Muscle layer of colon (tissue), 2 donors: ENCODE measurements around the gene SLC30A4.

ENCODE experiments used
- H3K27ac ChIP-seq: one replicate; pipeline ENCODE4 v1.7.0; 2013; ENCODE audit warnings: low read depth, mild to moderate bottlenecking, low read length, moderate library complexity
- H3K27me3 ChIP-seq, 2 donors: one replicate each; pipeline ENCODE4 v1.7.0; 2013; ENCODE audit warnings: low read length in 2 of 2, mild to moderate bottlenecking in 2 of 2; ENCODE audit not compliant: insufficient read depth in 2 of 2, control insufficient read depth in 1 of 2
- H3K36me3 ChIP-seq: one replicate; pipeline ENCODE4 v1.7.0; 2013; ENCODE audit warnings: mild to moderate bottlenecking, low read length; ENCODE audit not compliant: insufficient read depth
- H3K4me1 ChIP-seq: one replicate; pipeline ENCODE4 v1.7.0; 2013; ENCODE audit warnings: mild to moderate bottlenecking, low read length; ENCODE audit not compliant: insufficient read depth
- H3K4me3 ChIP-seq, 2 donors: one replicate each; pipeline ENCODE4 v1.7.0; 2013; ENCODE audit warnings: low read length in 2 of 2, low read depth in 1 of 2, mild to moderate bottlenecking in 1 of 2, moderate library complexity in 1 of 2
- H3K9ac ChIP-seq: one replicate; pipeline ENCODE4 v1.7.0; 2013; ENCODE audit warnings: low read length
- H3K9me3 ChIP-seq: one replicate; pipeline ENCODE4 v1.7.0; 2013; ENCODE audit warnings: mild to moderate bottlenecking, low read length
- donor health status: abdominal sarcoma.
- donor health status: Adenocarcinoma of cecum.

Gene SLC30A4

GRCh38 chr15:45522328-45523165 is at the start of gene SLC30A4:
SLC30A4 (minus strand) TSS chr15:45522755; CDS start chr15:45522354, 401 bp downstream.
- peak within 1 kb of the TSS; percentile 50 to 75 for H3K4me3 ChIP-seq
- H3K27me3 ChIP-seq, result no peaks in the 10 kb centered on the region
- no peaks in the 10 kb centered on the region for H3K9me3 ChIP-seq
- H3K27ac ChIP-seq, result peak within 1 kb of the TSS; percentile 81
- H3K4me1 ChIP-seq, result peaks cover 12% of the 10 kb centered on the region
- H3K36me3 ChIP-seq, result no peaks in the 10 kb centered on the region
- H3K9ac ChIP-seq, result peak within 1 kb of the TSS; percentile 55

DNA sequence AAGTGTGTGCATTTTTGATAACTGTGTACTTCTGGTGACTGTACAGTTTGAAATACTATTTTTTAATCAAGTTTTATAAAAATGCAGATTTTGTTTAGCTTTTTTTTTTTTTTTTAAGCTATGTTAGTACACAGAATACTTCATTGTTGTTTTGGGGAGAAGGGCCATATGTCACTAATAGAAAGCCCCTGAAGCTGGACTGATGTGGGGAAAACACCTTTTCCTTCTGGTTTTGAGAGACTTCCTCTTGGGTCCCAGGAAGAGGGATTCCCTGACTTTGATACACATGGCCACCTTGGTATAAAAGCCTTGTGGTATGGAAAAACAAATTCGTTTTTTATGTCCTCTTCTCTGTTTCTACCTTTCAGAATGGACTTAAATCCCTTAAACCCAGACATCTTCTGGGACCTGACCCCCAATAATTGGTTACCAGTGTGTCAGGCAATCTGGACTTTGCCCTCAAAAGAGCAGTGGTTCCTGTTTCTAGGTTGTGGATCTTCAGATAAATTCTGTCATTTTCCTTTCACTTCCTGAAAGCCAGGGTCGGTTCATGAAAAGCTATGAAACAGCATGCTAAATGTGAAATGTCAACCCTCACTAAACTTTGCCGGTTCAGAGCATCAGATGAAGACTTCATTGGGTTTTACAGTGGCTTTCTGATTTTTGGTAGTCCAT is 33.5 kb upstream of the SLC30A4 start:
- no peaks in the 10 kb centered on the region for H3K27me3 ChIP-seq
- no peak overlapping the region for H3K9ac ChIP-seq
- no peak overlapping the region for H3K4me3 ChIP-seq
- no peaks in the 10 kb centered on the region for H3K4me1 ChIP-seq
- H3K9me3 ChIP-seq, result no peaks in the 10 kb centered on the region
- H3K36me3 ChIP-seq, result no peaks in the 10 kb centered on the region
- no peak overlapping the region for H3K27ac ChIP-seq

- Histone ChIP-seq H3K9ac (no peak overlapping the region), H3K9me3 (no peaks in the 10 kb centered on the region), H3K4me3 (no peak overlapping the region), H3K4me1 (no peaks in the 10 kb centered on the region), H3K36me3 (no peaks in the 10 kb centered on the region), H3K27ac (no peak overlapping the region), H3K27me3 (no peaks in the 10 kb centered on the region)
Observed at GRCh38 chr15:45551676-45552075, 29.1 kb upstream of the SLC30A4 start.

DNA sequence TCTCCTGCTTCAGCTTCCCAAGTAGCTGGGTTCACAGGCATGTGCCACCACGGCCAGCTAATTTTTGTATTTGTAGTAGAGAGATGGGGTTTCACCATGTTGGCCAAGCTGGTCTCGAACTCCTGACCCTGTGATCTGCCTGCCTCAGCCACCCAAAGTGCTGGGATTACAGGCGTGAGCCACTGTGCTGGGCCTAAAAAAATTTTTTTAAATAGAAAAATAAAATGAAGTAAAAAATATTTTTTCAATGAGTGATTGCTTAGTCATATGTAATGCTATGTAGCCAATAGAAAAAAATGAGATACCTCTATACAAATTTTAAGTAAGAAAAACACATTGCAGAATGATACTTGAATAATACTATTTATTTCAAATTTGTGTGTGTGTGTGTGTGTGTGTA is 27.9 kb upstream of the SLC30A4 start:
- Histone ChIP-seq H3K27ac (no peak overlapping the region), H3K27me3 (no peaks in the 10 kb centered on the region), H3K4me1 (no peaks in the 10 kb centered on the region), H3K4me3 (no peak overlapping the region), H3K9ac (no peak overlapping the region), H3K9me3 (no peaks in the 10 kb centered on the region), H3K36me3 (no peaks in the 10 kb centered on the region)

- H3K4me3 ChIP-seq, result no peak overlapping the region
Observed at GRCh38 chr15:45549541-45550220, 27.1 kb upstream of the SLC30A4 start.

DNA sequence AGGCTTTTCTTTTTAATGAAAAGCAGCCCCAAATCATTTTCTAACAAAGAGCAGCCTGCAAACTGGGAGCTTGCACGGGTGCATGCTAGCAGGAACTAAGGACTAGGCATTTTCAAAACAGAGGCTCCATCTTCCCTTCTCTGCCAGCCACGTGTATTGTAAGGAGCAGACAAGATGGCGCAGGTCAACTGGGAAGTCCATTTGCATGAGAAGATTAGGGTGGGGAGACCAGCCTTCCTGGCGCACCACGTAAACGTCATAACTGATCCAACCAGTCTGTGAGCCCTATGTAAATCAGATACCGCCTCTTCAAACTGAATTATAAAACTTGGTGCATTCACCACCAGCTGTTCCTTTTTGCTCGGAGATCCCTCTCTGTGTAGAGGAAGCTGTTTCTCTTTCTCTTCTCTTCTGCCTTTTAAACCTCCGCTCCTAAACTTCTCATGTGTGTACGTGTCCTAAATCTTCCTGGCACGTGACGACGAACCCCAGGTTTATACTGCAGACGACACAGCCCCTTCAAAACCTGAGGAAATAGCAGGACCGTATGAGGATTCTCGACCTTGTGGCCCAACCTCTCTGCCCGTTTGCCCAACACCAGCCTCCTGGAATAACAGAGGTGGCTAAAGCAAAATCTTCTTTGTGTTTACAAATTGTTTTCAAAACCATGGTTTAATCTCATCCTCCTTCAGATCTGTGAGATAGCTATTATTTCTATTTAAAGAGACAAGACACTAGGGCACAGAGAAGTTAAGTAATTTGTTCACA is 26.4 kb upstream of the SLC30A4 start:
- Histone ChIP-seq H3K4me3 (no peak overlapping the region), H3K36me3 (no peaks in the 10 kb centered on the region), H3K27ac (no peak overlapping the region), H3K9ac (no peak overlapping the region), H3K9me3 (no peaks in the 10 kb centered on the region), H3K4me1 (no peaks in the 10 kb centered on the region), H3K27me3 (no peaks in the 10 kb centered on the region)

More at GRCh38 chr15:45549541-45550220, 27.1 kb upstream of the SLC30A4 start:
- H3K4me1 ChIP-seq, result no peaks in the 10 kb centered on the region
- no peaks in the 10 kb centered on the region for H3K36me3 ChIP-seq
- H3K9me3 ChIP-seq, result no peaks in the 10 kb centered on the region
- H3K9ac ChIP-seq, result no peak overlapping the region
- H3K27me3 ChIP-seq, result no peaks in the 10 kb centered on the region
- H3K27ac ChIP-seq, result no peak overlapping the region

DNA sequence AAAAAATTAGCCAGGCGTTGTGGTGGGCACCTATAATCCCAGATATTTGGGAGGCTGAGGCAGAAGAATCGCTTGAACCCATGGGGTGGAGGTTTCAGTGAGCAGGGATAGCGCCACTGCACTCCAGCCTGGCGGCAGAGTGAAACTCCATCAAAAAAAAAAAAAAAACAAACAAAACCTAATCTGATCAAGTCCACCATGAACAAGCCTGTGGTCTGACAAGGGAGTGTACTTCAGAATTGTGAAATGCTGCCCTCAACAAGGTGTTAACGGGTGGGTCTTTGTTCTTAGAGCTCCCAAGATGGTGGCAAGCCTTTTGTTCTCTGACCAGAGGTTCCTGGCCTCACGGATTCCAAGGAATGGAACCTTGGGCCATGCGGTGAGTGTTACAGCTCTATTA is 24.2 kb upstream of the SLC30A4 start:
- Histone ChIP-seq H3K4me3 (no peak overlapping the region), H3K36me3 (no peaks in the 10 kb centered on the region), H3K9ac (no peak overlapping the region), H3K4me1 (no peaks in the 10 kb centered on the region), H3K27ac (no peak overlapping the region), H3K9me3 (no peaks in the 10 kb centered on the region), H3K27me3 (no peaks in the 10 kb centered on the region)

- Histone ChIP-seq H3K4me3 (no peak overlapping the region), H3K27ac (no peak overlapping the region), H3K4me1 (no peaks in the 10 kb centered on the region), H3K9me3 (no peaks in the 10 kb centered on the region), H3K27me3 (no peaks in the 10 kb centered on the region), H3K36me3 (no peaks in the 10 kb centered on the region), H3K9ac (no peak overlapping the region)
Observed at GRCh38 chr15:45544266-45545023, 21.9 kb upstream of the SLC30A4 start.

- Histone ChIP-seq H3K36me3 (no peaks in the 10 kb centered on the region), H3K4me1 (no peaks in the 10 kb centered on the region), H3K27ac (no peak overlapping the region), H3K9me3 (no peaks in the 10 kb centered on the region), H3K27me3 (no peaks in the 10 kb centered on the region), H3K4me3 (no peak overlapping the region), H3K9ac (no peak overlapping the region)
Observed at GRCh38 chr15:45543051-45543450, 20.5 kb upstream of the SLC30A4 start.

- H3K9me3 ChIP-seq, result no peaks in the 10 kb centered on the region
- no peak overlapping the region for H3K27ac ChIP-seq
- no peaks in the 10 kb centered on the region for H3K27me3 ChIP-seq
- H3K4me3 ChIP-seq, result no peak overlapping the region
- no peak overlapping the region for H3K9ac ChIP-seq
- H3K4me1 ChIP-seq, result no peaks in the 10 kb centered on the region
- H3K36me3 ChIP-seq, result no peaks in the 10 kb centered on the region
Observed at GRCh38 chr15:45540531-45540930, 18.0 kb upstream of the SLC30A4 start.
